T-helper 17 cell (primary cell): ENCODE results near the gene GYG2. TPM values are rescaled to one million over a fixed set of nuclear protein-coding genes. Genes with fewer than 3 reads are reported as not detected.

ENCODE experiments used
- ATAC-seq: fragments of 150-1000 bp; cut with Tn5 transposase; 2 replicates; pipeline ENCODE4 v1.10.0; 2021; ENCODE audit warnings: mild to moderate bottlenecking, moderate library complexity
- DNase-seq, 3 donors: peaks; one replicate each; pipeline versions ENCODE4 v3.0.0 to v3.0.0-alpha.2; 2020 to 2021
- H3K9me3 ChIP-seq: one replicate; pipeline ENCODE4 v1.7.0; 2013; ENCODE audit warnings: low read length, mild to moderate bottlenecking; ENCODE audit not compliant: control insufficient read depth, poor library complexity, severe bottlenecking
- H3K27ac Mint-ChIP-seq: one replicate; pipeline ENCODE4 v1.8.0; 2022; ENCODE audit warnings: mild to moderate bottlenecking, moderate library complexity, mixed read lengths
- H3K27me3 Mint-ChIP-seq: one replicate; pipeline ENCODE4 v1.8.0; 2022; ENCODE audit warnings: mixed read lengths
- H3K36me3 Mint-ChIP-seq: one replicate; pipeline ENCODE4 v1.8.0; 2022; ENCODE audit warnings: low read depth, mixed read lengths
- H3K4me1 Mint-ChIP-seq: one replicate; pipeline ENCODE4 v1.8.0; 2022; ENCODE audit warnings: mild to moderate bottlenecking, mixed read lengths
- H3K4me3 Mint-ChIP-seq: one replicate; pipeline ENCODE4 v1.8.0; 2022; ENCODE audit warnings: mild to moderate bottlenecking, moderate library complexity, mixed read lengths
- total RNA-seq, 4 donors: library from RNA in 2 of 4; stranded (reverse) in 2 of 4; gene quantifications; one replicate each; pipeline ENCODE4 v1.2.3 and lab custom pipeline; 2022 to 2026

Gene GYG2
- total RNA-seq, 2 donors from 2014 or later, result not detected

- no peak overlapping the region for H3K27ac Mint-ChIP-seq
- no peaks in the 10 kb centered on the region for H3K9me3 ChIP-seq
- DNase-seq (no peak), ATAC-seq (no peak)
- no peaks in the 10 kb centered on the region for H3K36me3 Mint-ChIP-seq
- H3K4me1 Mint-ChIP-seq, result no peaks in the 10 kb centered on the region
- no peak overlapping the region for H3K4me3 Mint-ChIP-seq
- H3K27me3 Mint-ChIP-seq, result no peaks in the 10 kb centered on the region
These were observed 3.8 kb upstream of the GYG2 start for GRCh38 chrX:2824886-2825285.

- H3K9me3 ChIP-seq, result no peaks in the 10 kb centered on the region
- Mint-ChIP-seq H3K27ac (no peak overlapping the region), H3K27me3 (peaks cover 22% of the 10 kb centered on the region), H3K4me3 (no peak overlapping the region), H3K4me1 (no peaks in the 10 kb centered on the region), H3K36me3 (peaks cover 3% of the 10 kb centered on the region)
- DNase-seq, result no peak
- no peak for ATAC-seq
These were observed 255 bp downstream of the GYG2 start for GRCh38 chrX:2828959-2829411.

- no peaks in the 10 kb centered on the region for H3K9me3 ChIP-seq
- ATAC-seq, result no peak
- Mint-ChIP-seq H3K27ac (no peak overlapping the region), H3K27me3 (peaks cover 22% of the 10 kb centered on the region), H3K4me3 (peak overlapping the region; percentile 57), H3K36me3 (peaks cover 3% of the 10 kb centered on the region), H3K4me1 (no peaks in the 10 kb centered on the region)
- DNase-seq, result no peak
These were observed 928 bp downstream of the GYG2 start for GRCh38 chrX:2829469-2830246.

- Mint-ChIP-seq H3K27me3 (peaks cover 22% of the 10 kb centered on the region), H3K27ac (no peak overlapping the region), H3K4me3 (peak overlapping the region; percentile 31), H3K4me1 (no peaks in the 10 kb centered on the region), H3K36me3 (peaks cover 3% of the 10 kb centered on the region)
- no peak for ATAC-seq
- no peaks in the 10 kb centered on the region for H3K9me3 ChIP-seq
- no peak for DNase-seq
These were observed 2.9 kb downstream of the GYG2 start for GRCh38 chrX:2831471-2832228.

GRCh38 chrX:2837961-2838360, 9.2 kb downstream of the GYG2 start:
- ATAC-seq (no peak), DNase-seq (no peak)
- H3K9me3 ChIP-seq, result no peaks in the 10 kb centered on the region
- no peaks in the 10 kb centered on the region for H3K36me3 Mint-ChIP-seq
- no peak overlapping the region for H3K4me3 Mint-ChIP-seq
- peaks cover 4% of the 10 kb centered on the region for H3K27me3 Mint-ChIP-seq
- H3K27ac Mint-ChIP-seq, result no peak overlapping the region
- H3K4me1 Mint-ChIP-seq, result no peaks in the 10 kb centered on the region

- H3K9me3 ChIP-seq, result no peaks in the 10 kb centered on the region
- no peak for ATAC-seq
- H3K27ac Mint-ChIP-seq, result no peak overlapping the region
- H3K27me3 Mint-ChIP-seq, result no peaks in the 10 kb centered on the region
- no peak overlapping the region for H3K4me3 Mint-ChIP-seq
- no peak for DNase-seq
- H3K4me1 Mint-ChIP-seq, result no peaks in the 10 kb centered on the region
- no peaks in the 10 kb centered on the region for H3K36me3 Mint-ChIP-seq
These were observed 12.2 kb downstream of the GYG2 start for GRCh38 chrX:2840961-2841360.

- Mint-ChIP-seq H3K27me3 (no peaks in the 10 kb centered on the region), H3K27ac (no peak overlapping the region), H3K4me3 (no peak overlapping the region), H3K4me1 (no peaks in the 10 kb centered on the region), H3K36me3 (no peaks in the 10 kb centered on the region)
- DNase-seq (no peak), ATAC-seq (no peak)
- no peaks in the 10 kb centered on the region for H3K9me3 ChIP-seq
These were observed 12.8 kb downstream of the GYG2 start for GRCh38 chrX:2841537-2841936.

GRCh38 chrX:2846992-2847391, 18.3 kb downstream of the GYG2 start:
- ATAC-seq (no peak), DNase-seq (no peak)
- no peaks in the 10 kb centered on the region for H3K27me3 Mint-ChIP-seq
- no peaks in the 10 kb centered on the region for H3K36me3 Mint-ChIP-seq
- H3K4me3 Mint-ChIP-seq, result no peak overlapping the region
- peaks cover 3% of the 10 kb centered on the region for H3K4me1 Mint-ChIP-seq
- no peak overlapping the region for H3K27ac Mint-ChIP-seq
- H3K9me3 ChIP-seq, result no peaks in the 10 kb centered on the region

GRCh38 chrX:2848871-2849301, 20.2 kb downstream of the GYG2 start:
- no peak for ATAC-seq
- no peak for DNase-seq
- no peak overlapping the region for H3K27ac Mint-ChIP-seq
- H3K27me3 Mint-ChIP-seq, result no peaks in the 10 kb centered on the region
- H3K36me3 Mint-ChIP-seq, result no peaks in the 10 kb centered on the region
- peaks cover 3% of the 10 kb centered on the region for H3K4me1 Mint-ChIP-seq
- H3K4me3 Mint-ChIP-seq, result no peak overlapping the region
- H3K9me3 ChIP-seq, result no peaks in the 10 kb centered on the region

GRCh38 chrX:2854918-2855317, 26.2 kb downstream of the GYG2 start:
- no peak for ATAC-seq
- no peak overlapping the region for H3K4me3 Mint-ChIP-seq
- DNase-seq, result no peak
- H3K9me3 ChIP-seq, result no peaks in the 10 kb centered on the region
- peaks cover 5% of the 10 kb centered on the region for H3K27me3 Mint-ChIP-seq
- H3K27ac Mint-ChIP-seq, result no peak overlapping the region
- no peaks in the 10 kb centered on the region for H3K4me1 Mint-ChIP-seq
- no peaks in the 10 kb centered on the region for H3K36me3 Mint-ChIP-seq

- no peaks in the 10 kb centered on the region for H3K4me1 Mint-ChIP-seq
- peaks cover 5% of the 10 kb centered on the region for H3K27me3 Mint-ChIP-seq
- no peaks in the 10 kb centered on the region for H3K36me3 Mint-ChIP-seq
- no peak overlapping the region for H3K27ac Mint-ChIP-seq
- ATAC-seq, result no peak
- no peaks in the 10 kb centered on the region for H3K9me3 ChIP-seq
- H3K4me3 Mint-ChIP-seq, result no peak overlapping the region
- no peak for DNase-seq
These were observed 27.0 kb downstream of the GYG2 start for GRCh38 chrX:2855761-2856160.

- Mint-ChIP-seq H3K4me1 (no peaks in the 10 kb centered on the region), H3K27ac (no peak overlapping the region), H3K4me3 (no peak overlapping the region), H3K36me3 (no peaks in the 10 kb centered on the region), H3K27me3 (peaks cover 5% of the 10 kb centered on the region)
- DNase-seq, result no peak
- ATAC-seq, result no peak
- H3K9me3 ChIP-seq, result no peaks in the 10 kb centered on the region
These were observed 28.8 kb downstream of the GYG2 start for GRCh38 chrX:2857566-2857965.

GRCh38 chrX:2859197-2859797, 30.6 kb downstream of the GYG2 start:
- no peaks in the 10 kb centered on the region for H3K9me3 ChIP-seq
- H3K27me3 Mint-ChIP-seq, result peaks cover 1% of the 10 kb centered on the region
- H3K27ac Mint-ChIP-seq, result no peak overlapping the region
- no peak for DNase-seq
- ATAC-seq, result no peak
- H3K4me1 Mint-ChIP-seq, result no peaks in the 10 kb centered on the region
- H3K36me3 Mint-ChIP-seq, result no peaks in the 10 kb centered on the region
- no peak overlapping the region for H3K4me3 Mint-ChIP-seq
